ENCODE data around the gene CHST8. TPM values are rescaled to one million over a fixed set of nuclear protein-coding genes. Genes with fewer than 3 reads are reported as not detected.

Gene CHST8
- total RNA-seq, 1 experiment from 2014 or later = 2.3 TPM

- BruUV-seq (replicated peaks) = no TSS peak
- H3K27ac ChIP-seq (ENCODE audit: low read depth, low read length, poor library complexity, severe bottlenecking) = no peak overlapping the region
- CTCF ChIA-PET = interaction anchor here (0.5 kb wide), 1 partner anchor 416 kb away, joined by 7 read pairs; no protein-coding TSS in a partner anchor
These were observed 97.0 kb downstream of the CHST8 start for GRCh38 chr19:33718651-33719254.

GRCh38 chr19:33719366-33720154, 97.8 kb downstream of the CHST8 start:
- H3K36me3 ChIP-seq (ENCODE audit: insufficient read depth, low read length, poor library complexity, severe bottlenecking) = no peaks in the 10 kb centered on the region
- intact Hi-C loops (cut with micrococcal nuclease; ENCODE audit: unreplicated experiment) = no loop called here
- H3K4me1 ChIP-seq (ENCODE audit: insufficient read depth, low read length, poor library complexity, severe bottlenecking) = no peaks in the 10 kb centered on the region
- no peak overlapping the region for H3K4me3 ChIP-seq (ENCODE audit: low read depth, low read length, poor library complexity, severe bottlenecking)
- ChIA-PET CTCF (interaction anchor here (0.5 to 0.6 kb wide), 2 partner anchors 415 to 535 kb away, joined by 3 to 7 read pairs; no protein-coding TSS in a partner anchor), POLR2A (ENCODE audit: low non-redundant PET) (no interaction called here)
- H3K9me3 ChIP-seq (ENCODE audit: low read depth, low read length, poor library complexity, severe bottlenecking) = no peaks in the 10 kb centered on the region
- TF ChIP-seq EZH2 (IDR thresholded peaks at IDR 0.05; ENCODE audit: borderline replicate concordance, low read depth, low read length, poor library complexity, severe bottlenecking) (no peak), CTCF (conservative IDR thresholded peaks at IDR 0.05; ENCODE audit: low read depth, low read length) (no peak)
- BruUV-seq (replicated peaks) = no TSS peak
- no peak for DNase-seq (ENCODE audit: low spot score)
- H3K27me3 ChIP-seq (replicated peaks; ENCODE audit: insufficient read depth, low read depth, low read length, poor library complexity) = no peaks in the 10 kb centered on the region
- H3K27ac ChIP-seq (ENCODE audit: low read depth, low read length, poor library complexity, severe bottlenecking) = no peak overlapping the region

More at GRCh38 chr19:33718651-33719254, 97.0 kb downstream of the CHST8 start:
- DNase-seq (ENCODE audit: low spot score) = no peak
- Histone ChIP-seq H3K4me1 (ENCODE audit: insufficient read depth, low read length, poor library complexity, severe bottlenecking) (no peaks in the 10 kb centered on the region), H3K27me3 (replicated peaks; ENCODE audit: insufficient read depth, low read depth, low read length, poor library complexity) (no peaks in the 10 kb centered on the region), H3K4me3 (ENCODE audit: low read depth, low read length, poor library complexity, severe bottlenecking) (no peak overlapping the region), H3K9me3 (ENCODE audit: low read depth, low read length, poor library complexity, severe bottlenecking) (no peaks in the 10 kb centered on the region), H3K36me3 (ENCODE audit: insufficient read depth, low read length, poor library complexity, severe bottlenecking) (no peaks in the 10 kb centered on the region)
- TF ChIP-seq CTCF (conservative IDR thresholded peaks at IDR 0.05; ENCODE audit: low read depth, low read length) = no peak
- no peak for TF ChIP-seq EZH2 (IDR thresholded peaks at IDR 0.05; ENCODE audit: borderline replicate concordance, low read depth, low read length, poor library complexity, severe bottlenecking)
- POLR2A ChIA-PET (ENCODE audit: low non-redundant PET) = no interaction called here
- intact Hi-C loops (cut with micrococcal nuclease; ENCODE audit: unreplicated experiment) = no loop called here

- DNase-seq (ENCODE audit: low spot score) = no peak
- Histone ChIP-seq H3K27ac (ENCODE audit: low read depth, low read length, poor library complexity, severe bottlenecking) (no peak overlapping the region), H3K27me3 (replicated peaks; ENCODE audit: insufficient read depth, low read depth, low read length, poor library complexity) (no peaks in the 10 kb centered on the region), H3K9me3 (ENCODE audit: low read depth, low read length, poor library complexity, severe bottlenecking) (no peaks in the 10 kb centered on the region), H3K4me1 (ENCODE audit: insufficient read depth, low read length, poor library complexity, severe bottlenecking) (no peaks in the 10 kb centered on the region), H3K36me3 (ENCODE audit: insufficient read depth, low read length, poor library complexity, severe bottlenecking) (no peaks in the 10 kb centered on the region), H3K4me3 (ENCODE audit: low read depth, low read length, poor library complexity, severe bottlenecking) (no peak overlapping the region)
- intact Hi-C loops (cut with micrococcal nuclease; ENCODE audit: unreplicated experiment) = no loop called here
- ChIA-PET POLR2A (ENCODE audit: low non-redundant PET) (no interaction called here), CTCF (interaction anchor here (0.6 kb wide), 1 partner anchor 536 kb away, joined by 3 read pairs; no protein-coding TSS in a partner anchor)
- no TSS peak for BruUV-seq (replicated peaks)
- no peak for TF ChIP-seq EZH2 (IDR thresholded peaks at IDR 0.05; ENCODE audit: borderline replicate concordance, low read depth, low read length, poor library complexity, severe bottlenecking)
These were observed 98.4 kb downstream of the CHST8 start for GRCh38 chr19:33720155-33720493.

Measured in A673 (cell line).